A204.1 (cell line): ENCODE measurements around the gene EVX2.

Source experiments
- FAIRE-seq: peaks from 2 replicates; lab custom pipeline; 2012; peaks lifted over from hg19 to GRCh38; lab: Jason Lieb, UNC

Gene EVX2

GRCh38 chr2:176083796-176084261 lies at the start of gene EVX2:
TSS of gene EVX2 (minus strand) at chr2:176083962. CDS start at chr2:176083776, 186 bp downstream.
- no peak for FAIRE-seq

GRCh38 chr2:176133389-176133788 lies 49.6 kb upstream of the EVX2 start:
- no peak for FAIRE-seq

- no peak for FAIRE-seq
Observed at GRCh38 chr2:176132205-176133171, 48.7 kb upstream of the EVX2 start.

- peak; percentile 87 for FAIRE-seq
Observed at GRCh38 chr2:176131848-176132158, 48.0 kb upstream of the EVX2 start.

GRCh38 chr2:176130957-176131847 lies 47.4 kb upstream of the EVX2 start:
- FAIRE-seq = no peak

GRCh38 chr2:176130147-176130956 lies 46.6 kb upstream of the EVX2 start:
- no peak for FAIRE-seq

- no peak for FAIRE-seq
Observed at GRCh38 chr2:176129813-176130146, 46.0 kb upstream of the EVX2 start.

GRCh38 chr2:176128982-176129796 lies 45.4 kb upstream of the EVX2 start, which contains the start of gene HOXD8:
TSS of gene HOXD8 (plus strand) at chr2:176129705. CDS start at chr2:176130367, 662 bp downstream.
- no peak for FAIRE-seq

- no peak for FAIRE-seq
Observed at GRCh38 chr2:176128172-176128981, 44.6 kb upstream of the EVX2 start.

GRCh38 chr2:176127774-176128072 lies 44.0 kb upstream of the EVX2 start:
- no peak for FAIRE-seq

- FAIRE-seq = peak; percentile 94
Observed at GRCh38 chr2:176126929-176127773, 43.4 kb upstream of the EVX2 start.

- FAIRE-seq = no peak
Observed at GRCh38 chr2:176125772-176126054, 42.0 kb upstream of the EVX2 start.

- no peak for FAIRE-seq
Observed at GRCh38 chr2:176124947-176125771, 41.4 kb upstream of the EVX2 start.

GRCh38 chr2:176124110-176124946 lies 40.6 kb upstream of the EVX2 start:
- no peak for FAIRE-seq

- no peak for FAIRE-seq
Observed at GRCh38 chr2:176123411-176124109, 39.8 kb upstream of the EVX2 start.

- no peak for FAIRE-seq
Observed at GRCh38 chr2:176122683-176123410, 39.1 kb upstream of the EVX2 start, which contains the start of gene HOXD9. TSS of gene HOXD9 (plus strand) at chr2:176122719. CDS start at chr2:176122769, 50 bp downstream.
